ENCODE measurements around the gene NAALADL2.

Gene NAALADL2

GRCh38 chr3:175679568-175679967 lies 820.4 kb downstream of the NAALADL2 start:
- DNase-seq (ENCODE audit: low spot score), result no peak

- DNase-seq (ENCODE audit: low spot score), result no peak
Measured at GRCh38 chr3:175692256-175692655, 833.1 kb downstream of the NAALADL2 start.

GRCh38 chr3:175695251-175695650 lies 836.1 kb downstream of the NAALADL2 start:
- DNase-seq (ENCODE audit: low spot score), result no peak

GRCh38 chr3:175702956-175703355 lies 843.8 kb downstream of the NAALADL2 start:
- no peak for DNase-seq (ENCODE audit: low spot score)

- DNase-seq (ENCODE audit: low spot score), result no peak
Measured at GRCh38 chr3:175704366-175705055, 845.4 kb downstream of the NAALADL2 start.

GRCh38 chr3:175713268-175713667 lies 854.1 kb downstream of the NAALADL2 start:
- no peak for DNase-seq (ENCODE audit: low spot score)

- no peak for DNase-seq (ENCODE audit: low spot score)
Measured at GRCh38 chr3:175716446-175716845, 857.3 kb downstream of the NAALADL2 start.

- no peak for DNase-seq (ENCODE audit: low spot score)
Measured at GRCh38 chr3:175726228-175726627, 867.1 kb downstream of the NAALADL2 start.

- no peak for DNase-seq (ENCODE audit: low spot score)
Measured at GRCh38 chr3:175728566-175728965, 869.4 kb downstream of the NAALADL2 start.

GRCh38 chr3:175729466-175729865 lies 870.3 kb downstream of the NAALADL2 start:
- no peak for DNase-seq (ENCODE audit: low spot score)

- no peak for DNase-seq (ENCODE audit: low spot score)
Measured at GRCh38 chr3:175731543-175731942, 872.4 kb downstream of the NAALADL2 start.

- no peak for DNase-seq (ENCODE audit: low spot score)
Measured at GRCh38 chr3:175732017-175732416, 872.9 kb downstream of the NAALADL2 start.

- no peak for DNase-seq (ENCODE audit: low spot score)
Measured at GRCh38 chr3:175735866-175736265, 876.7 kb downstream of the NAALADL2 start.

- no peak for DNase-seq (ENCODE audit: low spot score)
Measured at GRCh38 chr3:175737646-175738572, 878.8 kb downstream of the NAALADL2 start.

GRCh38 chr3:175741951-175742350 lies 882.8 kb downstream of the NAALADL2 start:
- no peak for DNase-seq (ENCODE audit: low spot score)

- no peak for DNase-seq (ENCODE audit: low spot score)
Measured at GRCh38 chr3:175743733-175744400, 884.7 kb downstream of the NAALADL2 start.

GRCh38 chr3:175746308-175746707 lies 887.2 kb downstream of the NAALADL2 start:
- no peak for DNase-seq (ENCODE audit: low spot score)

- no peak for DNase-seq (ENCODE audit: low spot score)
Measured at GRCh38 chr3:175748087-175748730, 889.1 kb downstream of the NAALADL2 start.

GRCh38 chr3:175749981-175750380 lies 890.8 kb downstream of the NAALADL2 start:
- DNase-seq (ENCODE audit: low spot score), result no peak

- DNase-seq (ENCODE audit: low spot score), result no peak
Measured at GRCh38 chr3:175751089-175751488, 892.0 kb downstream of the NAALADL2 start.

- DNase-seq (ENCODE audit: low spot score), result no peak
Measured at GRCh38 chr3:175763948-175764347, 904.8 kb downstream of the NAALADL2 start.

GRCh38 chr3:175764722-175765121 lies 905.6 kb downstream of the NAALADL2 start:
- DNase-seq (ENCODE audit: low spot score), result no peak

Data from CD4-positive, alpha-beta T cell treated with Interleukin-2 at 100 ng/mL for 4 hours (primary cell).